ENCODE data around the gene INVS.
"Not testable (repeated sequence)": the region's sequence is repeated elsewhere in the genome, so short reads cannot be mapped to it uniquely, and the experiment has no call there.

Gene INVS

GRCh38 chr9:100094411-100094810 is 4.6 kb upstream of the INVS start:
- not testable (repeated sequence) for H3K27me3 ChIP-seq (ENCODE audit: control insufficient read depth in 5 of 5, insufficient read depth in 4 of 5, low read length in 5 of 5); H3K27ac ChIP-seq (ENCODE audit: low read depth, low read length); H3K9ac ChIP-seq (ENCODE audit: low read length in 5 of 5); H3K4me3 ChIP-seq (ENCODE audit: low read depth in 1 of 5, low read length in 5 of 5); H3K36me3 ChIP-seq (ENCODE audit: control insufficient read depth in 5 of 5, insufficient read depth in 5 of 5, low read length in 5 of 5); H3K9me3 ChIP-seq (ENCODE audit: control insufficient read depth in 5 of 5, low read length in 5 of 5)
- peaks cover 7 to 22% (median 18%) of the 10 kb centered on the region in 5 donors for H3K4me1 ChIP-seq (ENCODE audit: control insufficient read depth in 5 of 5, insufficient read depth in 5 of 5, low read length in 5 of 5)

GRCh38 chr9:100096378-100096916 is 2.6 kb upstream of the INVS start:
- no peaks in the 10 kb centered on the region for H3K9me3 ChIP-seq (ENCODE audit: control insufficient read depth in 5 of 5, low read length in 5 of 5)

GRCh38 chr9:100098046-100098886 is 777 bp upstream of the INVS start:
- Histone ChIP-seq H3K27ac (ENCODE audit: low read depth, low read length) (peak overlapping the region; percentile 91), H3K9me3 (ENCODE audit: control insufficient read depth in 5 of 5, low read length in 5 of 5) (no peaks in the 10 kb centered on the region), H3K36me3 (ENCODE audit: control insufficient read depth in 5 of 5, insufficient read depth in 5 of 5, low read length in 5 of 5) (peaks cover 2 to 11% (median 5%) of the 10 kb centered on the region in 5 donors), H3K4me3 (ENCODE audit: low read depth in 1 of 5, low read length in 5 of 5) (peak overlapping the region; percentile 97 to 100 (median 99)), H3K27me3 (ENCODE audit: control insufficient read depth in 5 of 5, insufficient read depth in 4 of 5, low read length in 5 of 5) (no peaks in the 10 kb centered on the region), H3K9ac (ENCODE audit: low read length in 5 of 5) (peak overlapping the region; percentile 91 to 100 (median 97)), H3K4me1 (ENCODE audit: control insufficient read depth in 5 of 5, insufficient read depth in 5 of 5, low read length in 5 of 5) (peaks cover 7 to 32% (median 24%) of the 10 kb centered on the region in 5 donors)

More at GRCh38 chr9:100096378-100096916, 2.6 kb upstream of the INVS start:
- no peak overlapping the region for H3K9ac ChIP-seq (ENCODE audit: low read length in 5 of 5)
- peaks cover 0 to 3% (median 0%) of the 10 kb centered on the region in 5 donors for H3K36me3 ChIP-seq (ENCODE audit: control insufficient read depth in 5 of 5, insufficient read depth in 5 of 5, low read length in 5 of 5)
- peaks cover 7 to 32% (median 24%) of the 10 kb centered on the region in 5 donors for H3K4me1 ChIP-seq (ENCODE audit: control insufficient read depth in 5 of 5, insufficient read depth in 5 of 5, low read length in 5 of 5)
- H3K27ac ChIP-seq (ENCODE audit: low read depth, low read length), result no peak overlapping the region
- H3K4me3 ChIP-seq (ENCODE audit: low read depth in 1 of 5, low read length in 5 of 5), result no peak overlapping the region
- H3K27me3 ChIP-seq (ENCODE audit: control insufficient read depth in 5 of 5, insufficient read depth in 4 of 5, low read length in 5 of 5), result no peaks in the 10 kb centered on the region

DNA sequence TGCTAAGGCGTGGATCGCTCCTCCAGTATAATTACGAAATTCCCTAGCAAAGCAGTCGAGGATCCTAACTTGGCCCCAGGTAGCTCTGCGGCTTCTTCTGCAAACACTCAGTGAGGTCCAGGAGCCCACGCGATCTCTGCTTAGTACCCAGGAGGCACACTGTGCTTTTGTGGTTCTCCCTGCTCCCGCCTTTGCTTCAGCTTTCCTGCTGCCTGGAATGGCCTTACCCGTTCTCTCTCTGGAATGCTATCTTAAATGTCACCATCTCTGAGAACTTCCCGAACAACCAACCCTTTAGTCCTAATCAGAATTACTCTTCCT is 639 bp downstream of the INVS start:
- Histone ChIP-seq H3K27me3 (ENCODE audit: control insufficient read depth in 5 of 5, insufficient read depth in 4 of 5, low read length in 5 of 5) (no peaks in the 10 kb centered on the region), H3K27ac (ENCODE audit: low read depth, low read length) (peak overlapping the region; percentile 91), H3K9ac (ENCODE audit: low read length in 5 of 5) (peak overlapping the region; percentile 91 to 100 (median 97))

GRCh38 chr9:100100146-100100667 is 1.2 kb downstream of the INVS start:
- Histone ChIP-seq H3K36me3 (ENCODE audit: control insufficient read depth in 5 of 5, insufficient read depth in 5 of 5, low read length in 5 of 5) (peaks cover 11 to 22% (median 13%) of the 10 kb centered on the region in 5 donors), H3K27ac (ENCODE audit: low read depth, low read length) (peak overlapping the region; percentile 91), H3K9me3 (ENCODE audit: control insufficient read depth in 5 of 5, low read length in 5 of 5) (no peaks in the 10 kb centered on the region), H3K4me3 (ENCODE audit: low read depth in 1 of 5, low read length in 5 of 5) (peak overlapping the region in 2 of 5 donors; percentile 99 to 100), H3K4me1 (ENCODE audit: control insufficient read depth in 5 of 5, insufficient read depth in 5 of 5, low read length in 5 of 5) (peaks cover 7 to 32% (median 24%) of the 10 kb centered on the region in 5 donors), H3K27me3 (ENCODE audit: control insufficient read depth in 5 of 5, insufficient read depth in 4 of 5, low read length in 5 of 5) (no peaks in the 10 kb centered on the region), H3K9ac (ENCODE audit: low read length in 5 of 5) (peak overlapping the region in 4 of 5 donors; percentile 35 to 100 (median 94))

More for the DNA sequence above, 639 bp downstream of the INVS start:
- H3K4me1 ChIP-seq (ENCODE audit: control insufficient read depth in 5 of 5, insufficient read depth in 5 of 5, low read length in 5 of 5), result peaks cover 7 to 32% (median 24%) of the 10 kb centered on the region in 5 donors
- H3K9me3 ChIP-seq (ENCODE audit: control insufficient read depth in 5 of 5, low read length in 5 of 5), result no peaks in the 10 kb centered on the region
- H3K36me3 ChIP-seq (ENCODE audit: control insufficient read depth in 5 of 5, insufficient read depth in 5 of 5, low read length in 5 of 5), result peaks cover 10 to 20% (median 11%) of the 10 kb centered on the region in 5 donors
- peak overlapping the region; percentile 86 to 100 (median 99) for H3K4me3 ChIP-seq (ENCODE audit: low read depth in 1 of 5, low read length in 5 of 5)

DNA sequence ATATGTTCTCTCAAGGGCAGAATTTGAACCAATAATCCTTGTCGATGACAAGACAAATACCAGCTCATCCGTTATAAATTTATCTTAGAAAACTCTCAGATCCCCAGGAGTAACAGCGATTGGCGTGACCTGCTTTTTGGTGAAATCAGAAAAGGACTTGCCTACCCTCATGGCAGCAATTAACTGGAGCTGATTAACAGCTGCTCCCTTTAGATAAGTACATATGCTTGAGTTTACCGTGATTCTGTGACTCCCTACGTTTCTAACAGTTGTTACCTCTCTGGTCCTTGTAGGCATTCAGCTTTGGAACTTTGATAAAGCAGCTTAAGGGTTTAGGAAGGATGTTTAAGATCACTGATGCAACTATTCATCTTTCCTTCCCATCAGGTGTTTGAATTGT is 2.6 kb downstream of the INVS start:
- Histone ChIP-seq H3K4me1 (ENCODE audit: control insufficient read depth in 5 of 5, insufficient read depth in 5 of 5, low read length in 5 of 5) (peaks cover 7 to 31% (median 24%) of the 10 kb centered on the region in 5 donors), H3K4me3 (ENCODE audit: low read depth in 1 of 5, low read length in 5 of 5) (no peak overlapping the region), H3K9me3 (ENCODE audit: control insufficient read depth in 5 of 5, low read length in 5 of 5) (no peaks in the 10 kb centered on the region), H3K27ac (ENCODE audit: low read depth, low read length) (no peak overlapping the region), H3K27me3 (ENCODE audit: control insufficient read depth in 5 of 5, insufficient read depth in 4 of 5, low read length in 5 of 5) (no peaks in the 10 kb centered on the region), H3K9ac (ENCODE audit: low read length in 5 of 5) (no peak overlapping the region), H3K36me3 (ENCODE audit: control insufficient read depth in 5 of 5, insufficient read depth in 5 of 5, low read length in 5 of 5) (peaks cover 22 to 35% (median 27%) of the 10 kb centered on the region in 5 donors)

DNA sequence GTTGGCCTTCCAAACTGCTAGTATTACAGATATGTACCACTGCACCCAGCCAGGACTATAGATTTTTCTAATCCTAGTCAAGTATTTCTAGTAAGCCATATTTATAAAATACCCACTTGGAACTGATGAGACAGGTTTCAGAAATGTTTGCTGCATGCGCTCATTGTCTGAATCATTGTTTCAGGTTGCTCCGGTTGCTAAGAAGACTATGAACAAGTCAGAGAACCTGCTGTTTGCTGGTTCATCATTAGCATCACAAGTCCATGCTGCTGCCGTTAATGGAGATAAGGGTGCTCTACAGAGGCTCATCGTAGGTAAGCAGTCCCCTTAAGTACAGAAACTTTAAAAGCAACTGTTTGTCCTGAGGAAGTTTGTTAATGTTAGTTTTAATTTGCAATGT is 5.3 kb downstream of the INVS start:
- H3K4me3 ChIP-seq (ENCODE audit: low read depth in 1 of 5, low read length in 5 of 5), result no peak overlapping the region
- H3K36me3 ChIP-seq (ENCODE audit: control insufficient read depth in 5 of 5, insufficient read depth in 5 of 5, low read length in 5 of 5), result peaks cover 27 to 46% (median 40%) of the 10 kb centered on the region in 5 donors
- H3K27ac ChIP-seq (ENCODE audit: low read depth, low read length), result no peak overlapping the region
- H3K9ac ChIP-seq (ENCODE audit: low read length in 5 of 5), result no peak overlapping the region
- H3K4me1 ChIP-seq (ENCODE audit: control insufficient read depth in 5 of 5, insufficient read depth in 5 of 5, low read length in 5 of 5), result peaks cover 0 to 11% (median 10%) of the 10 kb centered on the region in 5 donors
- no peaks in the 10 kb centered on the region for H3K9me3 ChIP-seq (ENCODE audit: control insufficient read depth in 5 of 5, low read length in 5 of 5)
- H3K27me3 ChIP-seq (ENCODE audit: control insufficient read depth in 5 of 5, insufficient read depth in 4 of 5, low read length in 5 of 5), result no peaks in the 10 kb centered on the region

DNA sequence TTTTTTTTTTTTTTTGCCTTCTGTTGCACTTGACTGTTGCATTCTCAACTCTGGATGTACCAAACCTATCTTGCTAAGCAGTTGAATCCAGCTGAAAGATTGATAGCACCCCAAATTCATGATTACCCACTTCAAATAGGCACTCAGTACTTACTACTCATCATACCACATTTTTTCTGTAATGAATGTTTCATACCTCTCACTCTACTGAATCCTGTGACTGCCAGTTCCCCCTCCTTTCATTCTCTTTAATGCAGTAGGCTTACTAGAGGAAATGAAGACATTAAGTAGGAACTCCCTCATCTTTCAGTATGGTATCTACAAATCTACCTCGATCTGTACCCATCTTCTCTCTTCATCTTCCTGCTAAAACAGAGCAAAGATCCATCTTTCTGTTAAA is 6.8 kb downstream of the INVS start:
- Histone ChIP-seq H3K4me1 (ENCODE audit: control insufficient read depth in 5 of 5, insufficient read depth in 5 of 5, low read length in 5 of 5) (peaks cover 0 to 2% (median 2%) of the 10 kb centered on the region in 5 donors), H3K9me3 (ENCODE audit: control insufficient read depth in 5 of 5, low read length in 5 of 5) (no peaks in the 10 kb centered on the region), H3K9ac (ENCODE audit: low read length in 5 of 5) (no peak overlapping the region), H3K27ac (ENCODE audit: low read depth, low read length) (no peak overlapping the region), H3K4me3 (ENCODE audit: low read depth in 1 of 5, low read length in 5 of 5) (no peak overlapping the region), H3K27me3 (ENCODE audit: control insufficient read depth in 5 of 5, insufficient read depth in 4 of 5, low read length in 5 of 5) (no peaks in the 10 kb centered on the region), H3K36me3 (ENCODE audit: control insufficient read depth in 5 of 5, insufficient read depth in 5 of 5, low read length in 5 of 5) (peaks cover 27 to 46% (median 40%) of the 10 kb centered on the region in 5 donors)

DNA sequence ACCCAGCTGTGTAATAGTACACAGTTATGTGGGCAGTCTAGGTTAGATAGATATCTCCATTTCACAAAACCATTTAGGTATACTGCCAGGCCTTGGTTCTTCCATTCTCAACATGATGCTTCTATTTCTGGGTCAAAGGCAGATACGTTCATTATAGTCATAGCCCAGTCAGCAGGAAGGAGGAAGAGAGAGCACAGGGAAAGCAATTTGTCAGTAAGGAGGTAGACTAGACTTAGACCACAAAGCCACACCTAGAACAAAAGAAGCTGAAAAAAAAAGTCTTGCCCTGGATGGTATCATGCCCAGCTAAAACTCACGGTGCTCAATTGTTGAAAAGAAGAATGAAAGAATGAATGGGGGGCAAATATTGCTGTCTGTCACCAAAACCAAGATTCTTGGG is 7.6 kb downstream of the INVS start:
- H3K9ac ChIP-seq (ENCODE audit: low read length in 5 of 5), result no peak overlapping the region
- peaks cover 0 to 9% (median 8%) of the 10 kb centered on the region in 5 donors for H3K4me1 ChIP-seq (ENCODE audit: control insufficient read depth in 5 of 5, insufficient read depth in 5 of 5, low read length in 5 of 5)
- H3K4me3 ChIP-seq (ENCODE audit: low read depth in 1 of 5, low read length in 5 of 5), result no peak overlapping the region
- no peaks in the 10 kb centered on the region for H3K9me3 ChIP-seq (ENCODE audit: control insufficient read depth in 5 of 5, low read length in 5 of 5)
- H3K36me3 ChIP-seq (ENCODE audit: control insufficient read depth in 5 of 5, insufficient read depth in 5 of 5, low read length in 5 of 5), result peaks cover 26 to 45% (median 40%) of the 10 kb centered on the region in 5 donors
- H3K27me3 ChIP-seq (ENCODE audit: control insufficient read depth in 5 of 5, insufficient read depth in 4 of 5, low read length in 5 of 5), result no peaks in the 10 kb centered on the region
- H3K27ac ChIP-seq (ENCODE audit: low read depth, low read length), result no peak overlapping the region

- Histone ChIP-seq H3K27ac (ENCODE audit: low read depth, low read length) (no peak overlapping the region), H3K4me1 (ENCODE audit: control insufficient read depth in 5 of 5, insufficient read depth in 5 of 5, low read length in 5 of 5) (peaks cover 0 to 11% (median 8%) of the 10 kb centered on the region in 5 donors), H3K9ac (ENCODE audit: low read length in 5 of 5) (no peak overlapping the region), H3K36me3 (ENCODE audit: control insufficient read depth in 5 of 5, insufficient read depth in 5 of 5, low read length in 5 of 5) (peaks cover 22 to 43% (median 36%) of the 10 kb centered on the region in 5 donors), H3K4me3 (ENCODE audit: low read depth in 1 of 5, low read length in 5 of 5) (no peak overlapping the region), H3K27me3 (ENCODE audit: control insufficient read depth in 5 of 5, insufficient read depth in 4 of 5, low read length in 5 of 5) (no peaks in the 10 kb centered on the region), H3K9me3 (ENCODE audit: control insufficient read depth in 5 of 5, low read length in 5 of 5) (no peaks in the 10 kb centered on the region)
Observed at GRCh38 chr9:100108559-100108958, 9.5 kb downstream of the INVS start.
